Natural killer cell treated with Interleukin-12 subunit alpha and Interleukin-12 subunit beta and Interleukin-15 and Interleukin-18, amount 100 ng/mL, for 72 hours (primary cell): ENCODE results near the gene THBD. TPM values are rescaled to one million over a fixed set of nuclear protein-coding genes. Genes with fewer than 3 reads are reported as not detected.

Source experiments
- ATAC-seq, 2 donors: fragments of 150-1000 bp; cut with Tn5 transposase in 1 of 2; sonication (Bioruptor Pico), chemical (Tn5 transposase) in 1 of 2; 2 replicates each; pipeline ENCODE4 v1.10.0; 2021
- DNase-seq: peaks from one replicate; pipeline ENCODE4 v3.0.0; 2022; ENCODE audit warnings: low spot score
- H3K27ac Mint-ChIP-seq, 2 donors: 1 replicate in 1 of 2; 2 replicates in 1 of 2; pipeline ENCODE4 v1.8.0; 2022; ENCODE audit warnings: mixed read lengths in 2 of 2, mild to moderate bottlenecking in 1 of 2, moderate library complexity in 1 of 2
- H3K27me3 Mint-ChIP-seq, 2 donors: 1 replicate in 1 of 2; 2 replicates in 1 of 2; pipeline ENCODE4 v1.8.0; 2022; ENCODE audit warnings: mixed read lengths in 2 of 2
- H3K36me3 Mint-ChIP-seq: one replicate; pipeline ENCODE4 v1.8.0; 2022; ENCODE audit warnings: mixed read lengths
- H3K4me1 Mint-ChIP-seq, 2 donors: 1 replicate in 1 of 2; 2 replicates in 1 of 2; pipeline ENCODE4 v1.8.0; 2022; ENCODE audit warnings: low read depth in 2 of 2, mixed read lengths in 2 of 2, mild to moderate bottlenecking in 1 of 2
- H3K4me3 Mint-ChIP-seq: one replicate; pipeline ENCODE4 v1.8.0; 2022; ENCODE audit warnings: mixed read lengths
- H3K9me3 Mint-ChIP-seq: 2 replicates; pipeline ENCODE4 v1.8.0; 2022; ENCODE audit warnings: mixed read lengths
- total RNA-seq, 2 donors: library from RNA; stranded (reverse); gene quantifications; one replicate each; pipeline ENCODE4 v1.2.3, GENCODE V29; 2022

The THBD gene
- total RNA-seq, 2 donors from 2014 or later, result 0.12 to 0.33 TPM

GRCh38 chr20:23090878-23091277 is 41.4 kb upstream of the THBD start:
- Mint-ChIP-seq H3K36me3 (no peaks in the 10 kb centered on the region), H3K4me3 (no peak overlapping the region), H3K27me3 (peaks cover 5 to 10% of the 10 kb centered on the region in 2 donors), H3K9me3 (no peaks in the 10 kb centered on the region), H3K4me1 (peaks cover 25 to 29% of the 10 kb centered on the region in 2 donors), H3K27ac (no peak overlapping the region)
- ATAC-seq (no peak), DNase-seq (no peak)

- Mint-ChIP-seq H3K4me1 (peaks cover 27 to 28% of the 10 kb centered on the region in 2 donors), H3K27me3 (peaks cover 5 to 7% of the 10 kb centered on the region in 2 donors), H3K9me3 (no peaks in the 10 kb centered on the region), H3K27ac (peak overlapping the region in 1 of 2 donors; percentile 34), H3K36me3 (no peaks in the 10 kb centered on the region), H3K4me3 (no peak overlapping the region)
- no peak for ATAC-seq
- DNase-seq, result no peak
Measured at GRCh38 chr20:23090147-23090546, 40.7 kb upstream of the THBD start.

GRCh38 chr20:23088866-23089265 is 39.4 kb upstream of the THBD start:
- DNase-seq (no peak), ATAC-seq (no peak)
- Mint-ChIP-seq H3K9me3 (no peaks in the 10 kb centered on the region), H3K27ac (peak overlapping the region; percentile 95 to 97), H3K4me3 (no peak overlapping the region), H3K4me1 (peaks cover 27 to 31% of the 10 kb centered on the region in 2 donors), H3K27me3 (peaks cover 0 to 2% of the 10 kb centered on the region in 2 donors), H3K36me3 (no peaks in the 10 kb centered on the region)

- ATAC-seq (no peak), DNase-seq (no peak)
- peaks cover 34 to 42% of the 10 kb centered on the region in 2 donors for H3K4me1 Mint-ChIP-seq
- H3K36me3 Mint-ChIP-seq, result no peaks in the 10 kb centered on the region
- no peaks in the 10 kb centered on the region for H3K9me3 Mint-ChIP-seq
- H3K27me3 Mint-ChIP-seq, result peaks cover 0 to 2% of the 10 kb centered on the region in 2 donors
- peak overlapping the region; percentile 85 for H3K4me3 Mint-ChIP-seq
- H3K27ac Mint-ChIP-seq, result peak overlapping the region; percentile 95 to 97
Measured at GRCh38 chr20:23087587-23088251, 38.2 kb upstream of the THBD start.

GRCh38 chr20:23086931-23087411 is 37.5 kb upstream of the THBD start:
- Mint-ChIP-seq H3K4me3 (peak overlapping the region; percentile 85), H3K27ac (peak overlapping the region; percentile 95 to 97), H3K27me3 (peaks cover 0 to 2% of the 10 kb centered on the region in 2 donors), H3K36me3 (no peaks in the 10 kb centered on the region), H3K9me3 (no peaks in the 10 kb centered on the region), H3K4me1 (peaks cover 42 to 49% of the 10 kb centered on the region in 2 donors)
- no peak for DNase-seq
- ATAC-seq, result no peak

GRCh38 chr20:23086056-23086566 is 36.6 kb upstream of the THBD start, which contains the start of gene CD93:
Gene CD93 (minus strand): TSS chr20:23086324. CDS start chr20:23086192, 132 bp downstream.
- H3K27me3 Mint-ChIP-seq, result peaks cover 0 to 2% of the 10 kb centered on the region in 2 donors
- DNase-seq (peak; percentile 76), ATAC-seq (peak; percentile 94)
- H3K4me3 Mint-ChIP-seq, result peak within 1 kb of the TSS; percentile 85
- H3K27ac Mint-ChIP-seq, result peak within 1 kb of the TSS; percentile 95 to 97
- no peaks in the 10 kb centered on the region for H3K9me3 Mint-ChIP-seq
- peaks cover 45 to 54% of the 10 kb centered on the region in 2 donors for H3K4me1 Mint-ChIP-seq
- no peaks in the 10 kb centered on the region for H3K36me3 Mint-ChIP-seq

- Mint-ChIP-seq H3K4me3 (peak overlapping the region; percentile 85), H3K4me1 (peaks cover 51 to 57% of the 10 kb centered on the region in 2 donors), H3K36me3 (no peaks in the 10 kb centered on the region), H3K9me3 (no peaks in the 10 kb centered on the region), H3K27me3 (peaks cover 0 to 2% of the 10 kb centered on the region in 2 donors), H3K27ac (peak overlapping the region; percentile 95 to 97)
- ATAC-seq (peak; percentile 8 to 37), DNase-seq (no peak)
Measured at GRCh38 chr20:23085436-23086055, 36.1 kb upstream of the THBD start.

GRCh38 chr20:23084845-23085365 is 35.4 kb upstream of the THBD start:
- H3K4me1 Mint-ChIP-seq, result peaks cover 52 to 57% of the 10 kb centered on the region in 2 donors

GRCh38 chr20:23084282-23084844 is 34.9 kb upstream of the THBD start:
- Mint-ChIP-seq H3K4me1 (peaks cover 52 to 57% of the 10 kb centered on the region in 2 donors), H3K4me3 (peak overlapping the region; percentile 81), H3K27ac (peak overlapping the region; percentile 44 to 67), H3K9me3 (no peaks in the 10 kb centered on the region), H3K27me3 (peaks cover 0 to 2% of the 10 kb centered on the region in 2 donors), H3K36me3 (no peaks in the 10 kb centered on the region)
- DNase-seq, result no peak
- ATAC-seq, result no peak

More at GRCh38 chr20:23084845-23085365, 35.4 kb upstream of the THBD start:
- ATAC-seq (no peak), DNase-seq (no peak)
- Mint-ChIP-seq H3K36me3 (no peaks in the 10 kb centered on the region), H3K27me3 (peaks cover 0 to 2% of the 10 kb centered on the region in 2 donors), H3K9me3 (no peaks in the 10 kb centered on the region), H3K27ac (peak overlapping the region; percentile 95 to 97), H3K4me3 (peak overlapping the region; percentile 81)

- no peaks in the 10 kb centered on the region for H3K36me3 Mint-ChIP-seq
- H3K27ac Mint-ChIP-seq, result peak overlapping the region; percentile 81 to 83
- peaks cover 52 to 56% of the 10 kb centered on the region in 2 donors for H3K4me1 Mint-ChIP-seq
- ATAC-seq (no peak), DNase-seq (no peak)
- H3K9me3 Mint-ChIP-seq, result no peaks in the 10 kb centered on the region
- H3K27me3 Mint-ChIP-seq, result peaks cover 0 to 2% of the 10 kb centered on the region in 2 donors
- H3K4me3 Mint-ChIP-seq, result peak overlapping the region; percentile 81
Measured at GRCh38 chr20:23083553-23084220, 34.2 kb upstream of the THBD start.

- Mint-ChIP-seq H3K4me3 (peak overlapping the region; percentile 81), H3K27me3 (no peaks in the 10 kb centered on the region), H3K36me3 (no peaks in the 10 kb centered on the region), H3K27ac (peak overlapping the region; percentile 81 to 83), H3K4me1 (peaks cover 53 to 58% of the 10 kb centered on the region in 2 donors), H3K9me3 (no peaks in the 10 kb centered on the region)
- DNase-seq, result no peak
- no peak for ATAC-seq
Measured at GRCh38 chr20:23082846-23083552, 33.5 kb upstream of the THBD start.

GRCh38 chr20:23081263-23081819 is 31.9 kb upstream of the THBD start:
- H3K27ac Mint-ChIP-seq, result peak overlapping the region in 1 of 2 donors; percentile 83
- no peak for ATAC-seq
- no peaks in the 10 kb centered on the region for H3K27me3 Mint-ChIP-seq
- H3K4me3 Mint-ChIP-seq, result no peak overlapping the region
- no peak for DNase-seq
- H3K4me1 Mint-ChIP-seq, result peaks cover 42 to 44% of the 10 kb centered on the region in 2 donors
- no peaks in the 10 kb centered on the region for H3K36me3 Mint-ChIP-seq
- H3K9me3 Mint-ChIP-seq, result no peaks in the 10 kb centered on the region
